Prostate gland (tissue), 2 donors: ENCODE data around the gene ARGLU1.

Experiments
- CTCF ChIP-seq, 4 experiments: fragments of 200-600 bp in 2 of 4; fragments of 450-650 bp in 2 of 4; sonication (generic) in 2 of 4; IDR thresholded peaks; 1 replicate in 3 of 4; 2 replicates in 1 of 4; pipeline ENCODE4 v1.5.1; 2016 to 2019; ENCODE audit warnings: antibody characterized with exemption in 4 of 4, mild to moderate bottlenecking in 2 of 4, moderate library complexity in 2 of 4
- POLR2A ChIP-seq: fragments of 450-650 bp; IDR thresholded peaks from one replicate; pipeline ENCODE4 v1.6.1; 2016; ENCODE audit warnings: antibody characterized with exemption, mild to moderate bottlenecking
- POLR2AphosphoS5 ChIP-seq: sonication (generic); formaldehyde crosslinking; IDR thresholded peaks from one replicate; pipeline ENCODE4 v1.6.1; 2017; ENCODE audit warnings: antibody characterized with exemption

GRCh38 chr13:106500445-106500844 lies 67.5 kb downstream of the ARGLU1 start:
- no peak for TF ChIP-seq POLR2AphosphoS5
- TF ChIP-seq CTCF (IDR thresholded peaks at IDR 0.05): no peak
- TF ChIP-seq POLR2A: no peak
